M059J (cell line): ENCODE data around the gene BTG2. TPM values are rescaled to one million over a fixed set of nuclear protein-coding genes. Genes with fewer than 3 reads are reported as not detected.
A peak's percentile ranks its signal among the peaks of the same experiment; 100 is the strongest.
"Not testable (repeated sequence)": the region's sequence is repeated elsewhere in the genome, so short reads cannot be mapped to it uniquely, and the experiment has no call there.

Source experiments
- DNase-seq: peaks from one replicate; pipeline ENCODE4 v3.0.0-alpha.2; 2012; ENCODE audit warnings: low read depth
- total RNA-seq: library from RNA; depleted of rRNA; stranded (reverse); fragments of >200 nt; shearing (Covaris generic); gene quantifications from 2 replicates; pipeline ENCODE4 v1.2.3, GENCODE V29; 2014; rRNA removed

BTG2 gene
- 0.67 and 1.2 TPM in 2 replicates for total RNA-seq

GRCh38 chr1:203304919-203305808 lies at the start of gene BTG2:
Gene BTG2, plus strand, starts transcription at chr1:203305519. Its CDS starts 88 bp downstream, at chr1:203305607.
- peak; percentile 76 for DNase-seq

- not testable (repeated sequence) for DNase-seq
Observed at GRCh38 chr1:203256636-203257035, 48.7 kb upstream of the BTG2 start.

GRCh38 chr1:203263496-203263895 lies 41.8 kb upstream of the BTG2 start:
- no peak for DNase-seq

GRCh38 chr1:203264052-203264501 lies 41.2 kb upstream of the BTG2 start:
- no peak for DNase-seq

- DNase-seq = no peak
Observed at GRCh38 chr1:203265541-203265940, 39.8 kb upstream of the BTG2 start.

GRCh38 chr1:203266140-203266539 lies 39.2 kb upstream of the BTG2 start:
- DNase-seq = not testable (repeated sequence)

- peak; percentile 86 for DNase-seq
Observed at GRCh38 chr1:203267347-203267846, 37.9 kb upstream of the BTG2 start.

GRCh38 chr1:203267912-203268311 lies 37.4 kb upstream of the BTG2 start:
- no peak for DNase-seq

GRCh38 chr1:203268901-203269653 lies 36.2 kb upstream of the BTG2 start:
- DNase-seq = peak; percentile 81

- no peak for DNase-seq
Observed at GRCh38 chr1:203269654-203270020, 35.7 kb upstream of the BTG2 start.

GRCh38 chr1:203270448-203270847 lies 34.9 kb upstream of the BTG2 start:
- no peak for DNase-seq

- peak; percentile 65 for DNase-seq
Observed at GRCh38 chr1:203271018-203271743, 34.1 kb upstream of the BTG2 start.

GRCh38 chr1:203271962-203272632 lies 33.2 kb upstream of the BTG2 start:
- DNase-seq = no peak

- no peak for DNase-seq
Observed at GRCh38 chr1:203272633-203273205, 32.6 kb upstream of the BTG2 start.

- DNase-seq = peak; percentile 80
Observed at GRCh38 chr1:203273206-203273868, 32.0 kb upstream of the BTG2 start.

- DNase-seq = no peak
Observed at GRCh38 chr1:203273869-203274602, 31.3 kb upstream of the BTG2 start.

GRCh38 chr1:203274603-203275381 lies 30.5 kb upstream of the BTG2 start:
- DNase-seq = no peak

GRCh38 chr1:203275656-203276272 lies 29.6 kb upstream of the BTG2 start:
- DNase-seq = no peak
